NCI-H2029 treated with DMSO at 0.1 percent for 48 hours (cell line): ENCODE results near the gene TRIM40.
"Not testable (repeated sequence)": the region's sequence is repeated elsewhere in the genome, so short reads cannot be mapped to it uniquely, and the experiment has no call there.

Experiments used
- DNase-seq: peaks from one replicate; lab custom pipeline; 2025; lab: John Stamatoyannopoulos, UW

The TRIM40 gene

GRCh38 chr6:30163918-30164654, 28.1 kb downstream of the TRIM40 start:
- DNase-seq = no peak

- no peak for DNase-seq
These were observed 28.8 kb downstream of the TRIM40 start for GRCh38 chr6:30164714-30165113.

DNA sequence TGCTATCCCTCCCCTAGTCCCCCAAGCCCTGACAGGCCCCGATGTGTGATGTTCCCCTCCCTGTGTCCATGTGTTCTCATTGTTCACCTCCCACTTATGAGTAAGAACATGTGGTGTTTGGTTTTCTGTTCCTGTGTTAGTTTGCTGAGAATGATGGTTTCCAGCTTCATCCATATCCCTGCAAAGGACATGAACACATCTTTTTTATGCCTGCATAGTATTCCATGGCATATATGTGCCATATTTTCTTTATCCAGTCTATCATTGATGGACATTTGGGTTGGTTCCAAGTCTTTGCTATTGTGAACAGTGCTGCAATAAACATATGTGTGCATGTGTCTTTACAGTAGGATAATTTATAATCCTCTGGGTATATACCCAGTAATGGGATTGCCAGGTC, 29.3 kb downstream of the TRIM40 start:
- not testable (repeated sequence) for DNase-seq

- no peak for DNase-seq
These were observed 31.2 kb downstream of the TRIM40 start for GRCh38 chr6:30167101-30167500.

DNA sequence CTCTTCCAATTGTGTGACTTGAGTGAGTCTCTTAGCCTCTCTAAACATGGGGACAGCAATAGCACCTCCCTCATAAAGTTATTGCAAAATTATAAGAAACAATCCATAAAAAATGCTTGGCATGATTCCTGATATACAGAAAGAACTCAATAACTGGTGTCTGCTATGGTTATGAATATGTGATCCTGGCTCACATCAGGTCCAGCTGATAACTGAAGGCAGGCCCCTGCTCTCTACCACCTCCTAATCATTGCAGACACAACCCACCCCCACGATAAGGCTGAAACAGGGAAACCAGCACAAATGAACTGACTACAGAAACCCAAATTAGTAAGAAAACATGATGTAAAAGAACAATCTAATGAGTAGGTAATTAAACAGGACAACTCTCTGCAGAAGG, 32.8 kb downstream of the TRIM40 start:
- no peak for DNase-seq

GRCh38 chr6:30169658-30170614, 34.0 kb downstream of the TRIM40 start:
- DNase-seq = peak; percentile 33

DNA sequence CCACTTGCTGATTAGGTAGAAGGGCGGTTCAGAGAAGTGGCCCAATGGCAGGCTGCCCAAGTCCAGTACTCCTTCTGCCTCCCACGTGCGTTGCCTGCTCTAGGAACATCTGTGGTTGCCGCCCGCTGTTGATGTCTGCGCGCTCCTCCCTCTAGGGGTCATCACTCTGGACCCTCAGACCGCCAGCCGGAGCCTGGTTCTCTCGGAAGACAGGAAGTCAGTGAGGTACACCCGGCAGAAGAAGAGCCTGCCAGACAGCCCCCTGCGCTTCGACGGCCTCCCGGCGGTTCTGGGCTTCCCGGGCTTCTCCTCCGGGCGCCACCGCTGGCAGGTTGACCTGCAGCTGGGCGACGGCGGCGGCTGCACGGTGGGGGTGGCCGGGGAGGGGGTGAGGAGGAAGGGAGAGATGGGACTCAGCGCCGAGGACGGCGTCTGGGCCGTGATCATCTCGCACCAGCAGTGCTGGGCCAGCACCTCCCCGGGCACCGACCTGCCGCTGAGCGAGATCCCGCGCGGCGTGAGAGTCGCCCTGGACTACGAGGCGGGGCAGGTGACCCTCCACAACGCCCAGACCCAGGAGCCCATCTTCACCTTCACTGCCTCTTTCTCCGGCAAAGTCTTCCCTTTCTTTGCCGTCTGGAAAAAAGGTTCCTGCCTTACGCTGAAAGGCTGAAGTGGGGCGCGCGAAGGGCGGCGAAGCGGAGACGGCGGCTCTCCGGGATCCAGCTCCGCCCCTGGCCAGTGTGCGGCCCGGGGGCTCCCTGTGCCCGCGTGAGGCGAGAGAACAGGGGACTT, 35.9 kb downstream of the TRIM40 start:
- no peak for DNase-seq

DNA sequence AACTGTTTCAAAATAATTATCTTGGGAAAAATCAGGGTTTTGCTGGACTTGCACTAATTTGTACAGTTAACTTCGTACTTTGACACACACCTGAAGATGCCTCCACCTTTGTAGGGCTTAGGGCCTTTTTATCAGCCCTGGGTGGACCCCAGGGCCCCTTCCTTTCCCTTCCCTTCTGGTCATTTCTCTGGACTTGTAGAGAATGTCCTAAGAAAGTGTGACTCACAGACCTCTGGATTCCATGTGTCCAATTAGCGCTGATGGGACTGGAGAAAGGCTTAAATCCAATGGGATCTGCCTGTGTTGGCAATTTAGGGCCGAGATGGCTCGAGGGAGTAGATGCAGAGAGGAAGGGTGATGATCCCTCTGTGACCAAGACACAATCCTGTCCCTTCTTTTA, 36.7 kb downstream of the TRIM40 start:
- DNase-seq = no peak

- no peak for DNase-seq
These were observed 39.8 kb downstream of the TRIM40 start for GRCh38 chr6:30175765-30176164.

GRCh38 chr6:30178837-30179236, 42.9 kb downstream of the TRIM40 start:
- no peak for DNase-seq

DNA sequence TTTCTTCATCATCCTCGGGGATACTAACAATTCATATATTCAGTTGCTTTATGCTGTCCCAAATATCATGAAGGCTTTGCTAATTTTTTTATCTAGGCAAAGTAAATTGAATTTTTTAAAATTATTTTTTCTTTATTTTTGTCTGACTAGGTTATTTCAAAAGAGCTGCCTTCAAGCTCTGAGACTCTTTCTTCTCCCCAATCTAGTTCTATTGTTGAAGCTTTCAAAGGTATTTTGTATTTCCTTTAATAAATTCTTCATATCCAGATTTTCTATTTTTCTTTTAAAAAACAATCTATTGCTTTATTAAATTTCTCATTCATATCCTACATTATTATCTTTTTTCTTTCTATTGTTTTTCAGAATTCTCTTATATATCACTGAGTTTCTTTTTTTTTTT, 44.2 kb downstream of the TRIM40 start:
- DNase-seq = no peak

- DNase-seq = no peak
These were observed 48.6 kb downstream of the TRIM40 start for GRCh38 chr6:30184417-30185031.

DNA sequence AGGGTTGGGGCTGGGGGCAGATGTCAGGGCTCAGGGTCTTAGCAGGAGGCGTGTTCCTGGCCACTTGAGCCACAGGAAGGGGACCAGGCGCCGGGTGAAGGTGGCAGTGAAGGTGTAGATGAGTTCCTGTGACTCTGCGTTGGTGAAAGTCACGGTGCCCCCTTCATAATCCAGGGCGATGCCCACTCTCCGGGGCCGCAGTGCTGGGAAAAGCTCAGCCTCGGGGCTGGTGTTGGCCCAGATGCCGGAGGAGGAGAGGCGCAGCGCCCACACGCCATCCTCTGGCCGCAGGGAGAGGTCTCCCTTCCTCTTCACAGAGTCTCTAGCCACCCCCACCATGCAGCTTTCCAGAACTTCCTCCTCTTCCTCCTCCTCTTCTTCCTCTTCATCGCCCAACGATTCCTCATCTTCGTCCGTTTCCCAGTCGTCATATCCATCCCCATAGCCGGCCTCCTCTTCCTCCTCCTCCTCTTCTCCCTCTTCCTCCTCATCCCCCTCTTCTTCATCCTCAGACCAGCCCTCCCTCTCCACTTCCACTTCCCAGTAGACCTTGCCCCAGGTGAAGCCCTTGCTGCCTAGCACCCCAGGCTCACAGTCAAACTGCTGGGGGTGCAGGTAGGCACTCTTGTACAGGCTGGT, 50.0 kb downstream of the TRIM40 start:
- no peak for DNase-seq

DNA sequence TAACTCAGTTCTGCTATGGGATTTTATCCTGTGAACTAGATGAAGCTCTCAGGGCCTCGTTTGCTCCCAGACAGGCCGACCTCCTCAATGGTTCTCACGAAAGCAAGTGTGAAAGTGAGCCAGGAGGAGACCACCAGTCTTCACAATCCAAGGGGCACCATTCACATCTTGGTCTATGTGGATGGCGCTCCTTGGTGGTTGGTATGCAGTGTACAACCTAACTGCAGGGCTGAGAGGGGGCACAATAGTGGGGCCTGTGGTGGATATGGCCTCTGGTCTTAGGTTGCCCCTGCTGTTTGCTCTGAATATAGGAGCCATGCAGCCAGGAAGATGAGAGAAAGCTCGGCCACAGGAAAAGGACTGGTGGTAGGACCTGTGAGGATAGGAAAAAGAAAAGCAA, 52.6 kb downstream of the TRIM40 start:
- no peak for DNase-seq

DNA sequence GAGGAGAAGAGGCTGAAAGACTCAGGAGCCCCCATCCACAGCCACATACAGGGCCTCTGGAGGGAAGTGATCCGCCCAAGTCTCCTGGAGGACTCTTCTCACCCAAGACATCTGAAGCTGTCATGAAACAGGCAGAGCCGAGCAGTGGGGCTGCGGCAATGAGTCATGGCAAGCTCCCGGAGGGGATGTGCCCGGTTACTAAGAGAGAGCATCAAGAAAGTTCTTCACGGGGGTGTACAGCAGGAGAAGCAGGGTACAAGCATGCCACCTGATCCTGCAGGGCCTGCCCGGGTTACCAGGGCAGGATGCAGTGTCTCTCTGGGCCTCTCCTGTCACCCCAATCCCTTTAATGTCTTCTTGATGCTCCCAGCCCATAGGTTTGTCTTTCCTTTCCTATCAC, 56.1 kb downstream of the TRIM40 start:
- no peak for DNase-seq

- no peak for DNase-seq
These were observed 59.1 kb downstream of the TRIM40 start for GRCh38 chr6:30194797-30195690.

DNA sequence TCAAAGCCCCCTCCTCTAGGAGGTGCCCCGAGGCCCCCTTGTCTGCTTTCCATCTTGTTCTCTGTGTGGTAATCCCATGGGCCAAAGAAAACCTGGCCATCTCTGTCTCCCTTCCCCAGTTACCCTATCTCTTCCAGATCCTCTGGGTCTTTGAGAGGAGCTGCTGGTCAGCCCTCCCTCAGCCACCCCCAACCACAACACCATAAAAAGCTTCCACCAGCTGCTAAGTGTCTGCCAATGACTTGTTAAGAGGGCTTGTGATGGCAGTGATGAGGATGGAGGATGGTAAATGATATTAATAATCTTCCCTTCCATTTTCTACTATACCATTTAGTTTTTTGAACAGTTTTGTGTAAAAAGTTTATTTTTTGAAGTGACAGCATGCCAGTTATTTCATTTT, 60.0 kb downstream of the TRIM40 start:
- DNase-seq = no peak

- no peak for DNase-seq
These were observed 60.4 kb downstream of the TRIM40 start for GRCh38 chr6:30196376-30196775.
